Uterus (tissue), 2 donors: Measurements from ENCODE around the gene KTI12.

Source experiments
- CTCF ChIP-seq, 4 experiments: fragments of 200-600 bp in 2 of 4; fragments of 450-650 bp in 2 of 4; sonication (generic) in 2 of 4; IDR thresholded peaks; one replicate each; pipeline ENCODE4 v1.5.1; 2016 to 2019; ENCODE audit warnings: antibody characterized with exemption in 4 of 4, mild to moderate bottlenecking in 2 of 4, moderate library complexity in 1 of 4
- POLR2A ChIP-seq, 2 donors: fragments of 450-650 bp; IDR thresholded peaks; one replicate each; pipeline ENCODE4 v1.6.1; 2016; ENCODE audit warnings: antibody characterized with exemption in 2 of 2, mild to moderate bottlenecking in 1 of 2, moderate library complexity in 1 of 2

GRCh38 chr1:52008071-52008809, 25.4 kb downstream of the KTI12 start:
- TF ChIP-seq CTCF (IDR thresholded peaks at IDR 0.05) (no peak), POLR2A (IDR thresholded peaks at IDR 0.05) (no peak)
